GM23248 (cell line): ENCODE measurements around the gene S100A1. TPM values are rescaled to one million over a fixed set of nuclear protein-coding genes. Genes with fewer than 3 reads are reported as not detected.

ENCODE experiments used
- DNase-seq: peaks from one replicate; pipeline ENCODE4 v3.0.0-alpha.2; 2015
- H2AFZ ChIP-seq: fragments of 200-600 bp; sonication (generic); 2 replicates; pipeline ENCODE4 v1.6.1; 2016; ENCODE audit warnings: antibody characterized with exemption
- H3F3A ChIP-seq: fragments of 200-600 bp; sonication (generic); 2 replicates; pipeline ENCODE4 v1.6.1; 2016; ENCODE audit warnings: mild to moderate bottlenecking, antibody characterized with exemption, mixed run types; ENCODE audit not compliant: insufficient read depth
- H3K27ac ChIP-seq: fragments of 200-600 bp; sonication (generic); 2 replicates; pipeline ENCODE4 v1.5.1; 2016; ENCODE audit warnings: mild to moderate bottlenecking
- H3K27me3 ChIP-seq: fragments of 200-600 bp; sonication (generic); replicated peaks from 2 replicates; pipeline ENCODE4 v1.6.1; 2016; ENCODE audit warnings: mild to moderate bottlenecking; ENCODE audit not compliant: insufficient read depth
- H3K36me3 ChIP-seq: fragments of 200-600 bp; sonication (generic); 2 replicates; pipeline ENCODE4 v1.6.1; 2016; ENCODE audit warnings: low read depth, mild to moderate bottlenecking
- H3K4me1 ChIP-seq: fragments of 200-600 bp; sonication (generic); 2 replicates; pipeline ENCODE4 v1.6.1; 2016; ENCODE audit warnings: mild to moderate bottlenecking; ENCODE audit not compliant: insufficient read depth
- H3K4me2 ChIP-seq: fragments of 200-600 bp; sonication (generic); one replicate; pipeline ENCODE4 v1.6.1; 2016; ENCODE audit warnings: mild to moderate bottlenecking; ENCODE audit not compliant: unreplicated experiment
- H3K4me3 ChIP-seq: fragments of 200-600 bp; sonication (generic); 2 replicates; pipeline ENCODE4 v1.5.1; 2016; ENCODE audit warnings: mild to moderate bottlenecking
- H3K79me2 ChIP-seq: fragments of 200-600 bp; sonication (generic); 2 replicates; pipeline ENCODE4 v1.6.1; 2016; ENCODE audit warnings: mild to moderate bottlenecking; ENCODE audit not compliant: insufficient read depth
- H3K9ac ChIP-seq: fragments of 200-600 bp; sonication (generic); 2 replicates; pipeline ENCODE4 v1.6.1; 2016; ENCODE audit warnings: mild to moderate bottlenecking
- H3K9me2 ChIP-seq: fragments of 200-600 bp; sonication (generic); 2 replicates; pipeline ENCODE4 v1.6.1; 2016; ENCODE audit warnings: mixed run types, mild to moderate bottlenecking, moderate library complexity; ENCODE audit not compliant: insufficient read depth
- H3K9me3 ChIP-seq: fragments of 200-600 bp; sonication (generic); one replicate; pipeline ENCODE4 v1.6.1; 2017; ENCODE audit warnings: low read depth
- H4K20me1 ChIP-seq: fragments of 200-600 bp; sonication (generic); 2 replicates; pipeline ENCODE4 v1.6.0; 2016; ENCODE audit not compliant: insufficient read depth
- EZH2 ChIP-seq: fragments of 200-600 bp; sonication (generic); IDR thresholded peaks from 2 replicates; pipeline ENCODE4 v1.6.1; 2018; ENCODE audit warnings: antibody characterized with exemption, mild to moderate bottlenecking; ENCODE audit not compliant: insufficient read depth, poor library complexity, severe bottlenecking
- EZH2phosphoT487 ChIP-seq: fragments of 200-600 bp; sonication (generic); IDR thresholded peaks from 2 replicates; pipeline ENCODE4 v1.6.1; 2018; ENCODE audit warnings: antibody characterized with exemption, moderate library complexity, mild to moderate bottlenecking, low read depth; ENCODE audit not compliant: insufficient read depth
- WGBS, 2 experiments: methylation state at CpG; one replicate each; pipeline ENCODE4 v1.1.6; 2015 to 2017; ENCODE audit warnings: low lambda C conversion rate in 2 of 2, low coverage in 1 of 2; ENCODE audit errors: missing lambda C conversion rate in 2 of 2; 5-methylcytosine and 5-hydroxymethylcytosine counted together
- in situ Hi-C: fragments of 300-500 bp; cut with MboI; formaldehyde crosslinking; loops from 2 replicates; pipeline ENCODE4 v1.15.0; 2020
- polyA plus RNA-seq: library from polyadenylated mRNA; unstranded; fragments of >200 nt; fragmentation: Nextera tagmentation; extraction: Ambion mirVana; gene quantifications from 2 replicates; pipeline ENCODE4 v1.2.1, GENCODE V29; 2016
- total RNA-seq: library from RNA; depleted of rRNA; stranded (reverse); fragments of >200 nt; shearing (Covaris generic); gene quantifications from 2 replicates; pipeline ENCODE4 v1.2.3, GENCODE V29; 2014

S100A1 gene
- total and polyA plus RNA-seq, 2 experiments from 2014 or later = 0.30 TPM; not detected in 1

- H3F3A ChIP-seq = peaks cover 41% of the 10 kb centered on the region
- H3K4me2 ChIP-seq = no peak overlapping the region
- no peak for DNase-seq
- no peak for TF ChIP-seq EZH2phosphoT487
- TF ChIP-seq EZH2 = no peak
- no peak overlapping the region for H3K27ac ChIP-seq
- no peak overlapping the region for H3K4me3 ChIP-seq
- no peaks in the 10 kb centered on the region for H3K9me2 ChIP-seq
- H4K20me1 ChIP-seq = no peaks in the 10 kb centered on the region
- no peaks in the 10 kb centered on the region for H3K27me3 ChIP-seq
- no peaks in the 10 kb centered on the region for H3K9me3 ChIP-seq
- H3K36me3 ChIP-seq = peaks cover 39% of the 10 kb centered on the region
- H2AFZ ChIP-seq = no peak overlapping the region
- peaks cover 24% of the 10 kb centered on the region for H3K4me1 ChIP-seq
- no peak overlapping the region for H3K9ac ChIP-seq
- in situ Hi-C loops = no loop called here
- peaks cover 53% of the 10 kb centered on the region for H3K79me2 ChIP-seq
- 92 to 94% methylated on average over 7 of the region's 7 CpGs for WGBS, 2 experiments
Observed at GRCh38 chr1:153623101-153623500, 5.1 kb upstream of the S100A1 start.

GRCh38 chr1:153624965-153625611, 3.1 kb upstream of the S100A1 start:
- H3K9ac ChIP-seq = peak overlapping the region; percentile 29; the same call in 1 of the 2 replicates

GRCh38 chr1:153626477-153626903, 1.7 kb upstream of the S100A1 start:
- H3K9me2 ChIP-seq = no peaks in the 10 kb centered on the region
- H2AFZ ChIP-seq = peak overlapping the region; percentile 74
- H3K79me2 ChIP-seq = peaks cover 53% of the 10 kb centered on the region
- H3K27ac ChIP-seq = peak overlapping the region; percentile 95
- H3K4me2 ChIP-seq = peak overlapping the region; percentile 99
- H3K9ac ChIP-seq = peak overlapping the region; percentile 95
- H3K9me3 ChIP-seq = no peaks in the 10 kb centered on the region
- peaks cover 21% of the 10 kb centered on the region; the same call in 1 of the 2 replicates for H3K36me3 ChIP-seq
- H3K4me3 ChIP-seq = peak overlapping the region; percentile 85
- H3K4me1 ChIP-seq = peaks cover 27% of the 10 kb centered on the region
- H4K20me1 ChIP-seq = no peaks in the 10 kb centered on the region
- WGBS, 2 experiments = 2 to 4% methylated on average over 3 of the region's 3 CpGs
- in situ Hi-C loops = no loop called here
- peaks cover 20% of the 10 kb centered on the region for H3F3A ChIP-seq
- peak; percentile 22 for DNase-seq
- H3K27me3 ChIP-seq = no peaks in the 10 kb centered on the region
- no peak for TF ChIP-seq EZH2
- TF ChIP-seq EZH2phosphoT487 = no peak

More at GRCh38 chr1:153624965-153625611, 3.1 kb upstream of the S100A1 start:
- Histone ChIP-seq H4K20me1 (no peaks in the 10 kb centered on the region), H3K27ac (peak overlapping the region; percentile 23; the same call in 1 of the 2 replicates), H3F3A (peaks cover 21% of the 10 kb centered on the region), H3K27me3 (no peaks in the 10 kb centered on the region), H3K9me3 (no peaks in the 10 kb centered on the region), H3K4me1 (peaks cover 23% of the 10 kb centered on the region), H3K4me3 (peak overlapping the region; percentile 85), H3K79me2 (peaks cover 53% of the 10 kb centered on the region), H2AFZ (no peak overlapping the region), H3K36me3 (peaks cover 28% of the 10 kb centered on the region), H3K4me2 (peak overlapping the region; percentile 99), H3K9me2 (no peaks in the 10 kb centered on the region)
- in situ Hi-C loops = no loop called here
- TF ChIP-seq EZH2 (no peak), EZH2phosphoT487 (no peak)
- DNase-seq = no peak
- 91 to 94% methylated on average over 10 of the region's 10 CpGs for WGBS, 2 experiments

- H3F3A ChIP-seq = peaks cover 20% of the 10 kb centered on the region
- H3K4me2 ChIP-seq = peak within 1 kb of the TSS; percentile 99
- peak; percentile 94 for DNase-seq
- TF ChIP-seq EZH2phosphoT487 = no peak
- TF ChIP-seq EZH2 = no peak
- peak within 1 kb of the TSS; percentile 74 for H2AFZ ChIP-seq
- no peaks in the 10 kb centered on the region for H4K20me1 ChIP-seq
- H3K9ac ChIP-seq = peak within 1 kb of the TSS; percentile 95
- no peaks in the 10 kb centered on the region for H3K9me2 ChIP-seq
- peaks cover 46% of the 10 kb centered on the region for H3K79me2 ChIP-seq
- in situ Hi-C loops = no loop called here
- peak within 1 kb of the TSS; percentile 95 for H3K27ac ChIP-seq
- peak within 1 kb of the TSS; percentile 85 for H3K4me3 ChIP-seq
- H3K4me1 ChIP-seq = peaks cover 27% of the 10 kb centered on the region
- WGBS, 2 experiments = 0 to 2% methylated on average over 27 to 28 of the region's 28 CpGs
- no peaks in the 10 kb centered on the region for H3K9me3 ChIP-seq
- H3K27me3 ChIP-seq = no peaks in the 10 kb centered on the region
- H3K36me3 ChIP-seq = peaks cover 21% of the 10 kb centered on the region; the same call in 1 of the 2 replicates
Observed at GRCh38 chr1:153626904-153627714, 1.1 kb upstream of the S100A1 start, which contains the start of gene S100A13. TSS of gene S100A13 (minus strand) at chr1:153627505. CDS start at chr1:153626472, 1,033 bp downstream.
